ENCODE data around the gene LPXN.
A peak's percentile ranks its signal among the peaks of the same experiment; 100 is the strongest.
"Not testable (repeated sequence)": the region's sequence is repeated elsewhere in the genome, so short reads cannot be mapped to it uniquely, and the experiment has no call there.

Gene LPXN

DNA sequence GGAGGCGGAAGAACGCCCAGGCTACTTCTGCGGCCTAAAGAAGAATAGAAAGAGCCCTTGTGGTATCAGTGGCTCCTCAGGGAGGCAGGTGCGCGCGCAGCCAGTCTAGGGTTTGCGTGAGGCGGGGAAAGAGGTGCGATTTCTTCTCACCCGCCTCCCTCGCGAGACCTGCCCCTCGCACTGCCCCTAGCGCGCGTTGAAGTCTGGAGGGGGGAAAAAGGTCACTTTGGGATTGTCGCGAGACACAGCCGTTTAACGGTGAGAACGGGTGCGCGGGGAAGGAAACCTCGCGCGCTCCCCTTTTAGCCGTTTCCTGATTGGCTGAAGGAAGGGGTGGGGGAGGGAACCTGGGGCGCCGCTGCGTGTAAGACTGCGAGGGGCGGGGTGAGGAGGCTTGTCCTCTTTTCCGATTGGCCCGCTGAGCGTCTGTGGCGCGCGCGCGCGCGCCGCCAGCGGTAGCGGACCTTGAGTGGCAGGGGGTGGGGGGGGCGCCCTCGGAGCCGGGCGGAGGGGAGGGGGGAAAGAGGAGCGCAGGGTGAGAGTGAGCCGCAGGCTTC, 3.1 kb upstream of the LPXN start, which contains the start of gene ZFP91:
Gene ZFP91 (plus strand): TSS at position 429 of the 557 bp plus-strand sequence. CDS start 219 bp downstream, outside the sequence.
- TF ChIP-seq, protein P1, sequence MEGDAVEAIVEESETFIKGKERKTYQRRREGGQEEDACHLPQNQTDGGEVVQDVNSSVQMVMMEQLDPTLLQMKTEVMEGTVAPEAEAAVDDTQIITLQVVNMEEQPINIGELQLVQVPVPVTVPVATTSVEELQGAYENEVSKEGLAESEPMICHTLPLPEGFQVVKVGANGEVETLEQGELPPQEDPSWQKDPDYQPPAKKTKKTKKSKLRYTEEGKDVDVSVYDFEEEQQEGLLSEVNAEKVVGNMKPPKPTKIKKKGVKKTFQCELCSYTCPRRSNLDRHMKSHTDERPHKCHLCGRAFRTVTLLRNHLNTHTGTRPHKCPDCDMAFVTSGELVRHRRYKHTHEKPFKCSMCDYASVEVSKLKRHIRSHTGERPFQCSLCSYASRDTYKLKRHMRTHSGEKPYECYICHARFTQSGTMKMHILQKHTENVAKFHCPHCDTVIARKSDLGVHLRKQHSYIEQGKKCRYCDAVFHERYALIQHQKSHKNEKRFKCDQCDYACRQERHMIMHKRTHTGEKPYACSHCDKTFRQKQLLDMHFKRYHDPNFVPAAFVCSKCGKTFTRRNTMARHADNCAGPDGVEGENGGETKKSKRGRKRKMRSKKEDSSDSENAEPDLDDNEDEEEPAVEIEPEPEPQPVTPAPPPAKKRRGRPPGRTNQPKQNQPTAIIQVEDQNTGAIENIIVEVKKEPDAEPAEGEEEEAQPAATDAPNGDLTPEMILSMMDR (IDR thresholded peaks at IDR 0.05; ENCODE audit: low read depth, low read length), result no peak
- peak within 1 kb of the TSS; percentile 92 for H3K4me3 ChIP-seq (ENCODE audit: low read depth, low read length)

DNA sequence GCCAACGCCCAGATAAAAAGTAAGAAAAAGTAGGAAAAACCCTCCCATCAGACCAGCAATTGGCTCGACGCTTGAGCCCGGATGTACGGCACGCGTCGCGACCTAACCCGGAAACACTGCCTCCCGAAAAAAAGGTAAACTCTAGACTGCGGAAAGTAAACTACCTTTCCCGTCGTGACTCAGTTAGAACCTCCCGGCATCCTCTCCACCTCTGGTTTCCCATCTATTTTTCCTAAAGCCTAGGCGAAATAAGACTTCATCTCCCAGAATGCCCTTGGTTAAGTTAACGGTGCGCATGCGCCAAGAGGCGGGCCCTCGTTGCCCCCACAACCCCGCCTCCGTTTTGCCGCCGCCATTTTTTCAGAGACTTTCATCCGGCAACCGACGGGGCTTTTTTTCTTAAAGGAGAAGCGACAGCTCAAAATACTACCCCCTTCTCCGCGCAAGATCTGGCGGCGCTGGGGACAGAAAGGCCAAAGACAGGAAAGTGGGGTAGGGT, 2.5 kb upstream of the LPXN start:
- H3K4me3 ChIP-seq (ENCODE audit: low read depth, low read length), result peak overlapping the region; percentile 92
- TF ChIP-seq, protein P1 (IDR thresholded peaks at IDR 0.05; ENCODE audit: low read depth, low read length), result no peak

GRCh38 chr11:58577555-58578135, 2.0 kb upstream of the LPXN start:
- peak overlapping the region; percentile 92 for H3K4me3 ChIP-seq (ENCODE audit: low read depth, low read length)
- TF ChIP-seq, protein P1 (IDR thresholded peaks at IDR 0.05; ENCODE audit: low read depth, low read length), result no peak

DNA sequence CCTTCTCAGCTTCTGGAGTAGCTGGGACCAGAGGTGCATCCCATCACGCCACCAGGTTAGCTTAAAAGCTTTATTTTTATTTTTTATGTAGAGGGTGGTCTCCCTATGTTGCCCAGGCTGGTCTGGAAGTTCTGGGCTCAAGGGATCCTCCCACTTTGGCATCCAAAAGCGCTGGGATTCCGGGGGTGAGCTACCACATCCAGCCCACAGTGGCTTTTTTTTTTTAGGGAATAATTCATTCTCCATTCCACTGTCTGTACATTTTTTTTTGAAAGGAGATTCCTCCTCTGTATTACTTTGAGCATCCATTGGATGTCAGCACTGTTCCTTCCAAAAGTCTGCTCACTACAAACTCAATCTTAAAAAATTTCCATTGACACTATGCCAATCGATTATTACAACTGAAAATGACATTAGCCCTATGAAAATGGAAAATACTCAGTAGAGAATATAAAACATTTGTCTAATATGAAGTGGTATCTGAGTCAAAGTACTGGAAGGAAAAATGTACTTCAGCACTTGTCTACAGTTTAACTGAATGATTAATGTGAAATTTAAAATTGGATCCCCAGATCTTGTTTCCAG, 1.3 kb upstream of the LPXN start:
- peak overlapping the region; percentile 92 for H3K4me3 ChIP-seq (ENCODE audit: low read depth, low read length)
- TF ChIP-seq, protein P1 (IDR thresholded peaks at IDR 0.05; ENCODE audit: low read depth, low read length), result peak; percentile 9; the same call in 1 of the 2 replicates

DNA sequence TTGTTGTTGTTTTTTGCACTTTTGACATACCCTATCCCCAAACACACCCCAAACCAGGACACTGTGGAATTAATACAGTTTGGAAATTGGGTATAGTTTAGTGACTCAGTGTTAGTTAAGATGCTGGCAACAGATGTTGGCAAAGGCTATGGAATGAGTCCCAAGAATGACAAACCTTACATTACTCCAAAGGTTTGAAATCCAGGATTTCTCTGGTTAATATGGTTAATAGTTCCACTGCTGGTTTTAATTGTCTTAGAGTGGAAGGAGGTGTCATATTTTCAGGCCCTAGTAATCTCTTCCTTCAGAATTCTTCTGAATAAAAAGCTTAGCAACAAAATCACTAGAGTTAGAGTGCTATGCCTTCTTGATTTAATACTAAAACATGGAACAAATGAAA, 775 bp downstream of the LPXN start:
- peak overlapping the region; percentile 45 for H3K4me3 ChIP-seq (ENCODE audit: low read depth, low read length)
- TF ChIP-seq, protein P1 (IDR thresholded peaks at IDR 0.05; ENCODE audit: low read depth, low read length), result no peak

DNA sequence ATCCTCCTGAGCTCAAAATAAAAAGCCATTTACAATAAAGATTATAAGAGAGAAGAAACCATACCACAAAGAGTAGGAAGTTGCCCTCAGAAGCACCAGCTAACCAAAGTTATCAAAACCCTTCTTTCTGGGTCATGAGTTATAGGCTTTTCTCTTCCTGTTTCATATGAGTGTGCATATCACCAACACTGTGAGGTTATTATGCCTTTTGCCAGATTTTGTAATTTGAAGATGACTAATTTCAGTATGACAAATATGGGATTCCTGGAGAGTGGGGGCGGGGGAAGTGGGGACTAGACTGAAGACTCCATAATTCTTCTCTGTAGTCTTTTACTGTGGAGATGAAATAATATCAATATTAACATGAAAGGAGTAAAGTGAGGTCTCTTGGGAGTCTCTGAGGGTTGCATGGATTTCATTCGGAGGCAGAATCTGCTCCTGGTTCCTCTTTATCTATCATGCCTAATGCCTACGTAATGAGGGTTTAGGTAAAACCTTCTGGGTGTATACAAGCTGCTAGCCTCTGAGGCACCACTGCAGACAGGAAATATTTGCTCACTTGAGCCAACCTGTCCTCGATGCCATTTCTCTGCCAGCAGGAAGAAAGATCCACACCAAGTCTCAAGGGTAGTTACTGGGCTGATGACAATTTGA, 2.1 kb downstream of the LPXN start:
- TF ChIP-seq, protein P1 (IDR thresholded peaks at IDR 0.05; ENCODE audit: low read depth, low read length), result no peak
- H3K4me3 ChIP-seq (ENCODE audit: low read depth, low read length), result peak overlapping the region; percentile 8

GRCh38 chr11:58572906-58573305, 2.8 kb downstream of the LPXN start:
- H3K4me3 ChIP-seq (ENCODE audit: low read depth, low read length), result not testable (repeated sequence)
